ENCODE results near the gene THAP7.

THAP7 gene

DNA sequence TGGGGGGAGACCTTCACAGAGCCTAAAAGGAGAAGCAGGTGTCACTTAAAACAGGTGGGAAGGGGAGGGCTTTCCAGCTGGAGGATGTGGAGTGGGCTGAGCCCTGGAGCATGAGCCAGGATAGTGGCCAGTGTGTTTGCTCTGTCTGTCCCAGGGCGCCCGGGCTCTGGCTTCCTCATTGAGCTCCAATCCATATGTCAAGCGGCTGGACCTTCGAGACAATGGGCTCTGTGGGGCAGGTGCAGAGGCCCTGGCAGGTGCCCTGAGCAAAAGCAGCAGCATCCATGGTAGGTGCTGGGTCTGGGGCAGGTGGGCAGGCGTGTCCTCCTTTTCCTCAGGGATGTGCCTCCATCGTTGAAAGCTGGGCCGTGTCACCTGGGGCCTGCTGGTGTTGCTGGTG lies 45.8 kb upstream of the THAP7 start:
- TF ChIP-seq, protein P1, sequence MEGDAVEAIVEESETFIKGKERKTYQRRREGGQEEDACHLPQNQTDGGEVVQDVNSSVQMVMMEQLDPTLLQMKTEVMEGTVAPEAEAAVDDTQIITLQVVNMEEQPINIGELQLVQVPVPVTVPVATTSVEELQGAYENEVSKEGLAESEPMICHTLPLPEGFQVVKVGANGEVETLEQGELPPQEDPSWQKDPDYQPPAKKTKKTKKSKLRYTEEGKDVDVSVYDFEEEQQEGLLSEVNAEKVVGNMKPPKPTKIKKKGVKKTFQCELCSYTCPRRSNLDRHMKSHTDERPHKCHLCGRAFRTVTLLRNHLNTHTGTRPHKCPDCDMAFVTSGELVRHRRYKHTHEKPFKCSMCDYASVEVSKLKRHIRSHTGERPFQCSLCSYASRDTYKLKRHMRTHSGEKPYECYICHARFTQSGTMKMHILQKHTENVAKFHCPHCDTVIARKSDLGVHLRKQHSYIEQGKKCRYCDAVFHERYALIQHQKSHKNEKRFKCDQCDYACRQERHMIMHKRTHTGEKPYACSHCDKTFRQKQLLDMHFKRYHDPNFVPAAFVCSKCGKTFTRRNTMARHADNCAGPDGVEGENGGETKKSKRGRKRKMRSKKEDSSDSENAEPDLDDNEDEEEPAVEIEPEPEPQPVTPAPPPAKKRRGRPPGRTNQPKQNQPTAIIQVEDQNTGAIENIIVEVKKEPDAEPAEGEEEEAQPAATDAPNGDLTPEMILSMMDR (IDR thresholded peaks at IDR 0.05; ENCODE audit: low read length): no peak
- no peak for TF ChIP-seq EZH2 (IDR thresholded peaks at IDR 0.05; ENCODE audit: borderline replicate concordance, low read length)
- no peak overlapping the region for H3K9ac ChIP-seq (ENCODE audit: low read length)

DNA sequence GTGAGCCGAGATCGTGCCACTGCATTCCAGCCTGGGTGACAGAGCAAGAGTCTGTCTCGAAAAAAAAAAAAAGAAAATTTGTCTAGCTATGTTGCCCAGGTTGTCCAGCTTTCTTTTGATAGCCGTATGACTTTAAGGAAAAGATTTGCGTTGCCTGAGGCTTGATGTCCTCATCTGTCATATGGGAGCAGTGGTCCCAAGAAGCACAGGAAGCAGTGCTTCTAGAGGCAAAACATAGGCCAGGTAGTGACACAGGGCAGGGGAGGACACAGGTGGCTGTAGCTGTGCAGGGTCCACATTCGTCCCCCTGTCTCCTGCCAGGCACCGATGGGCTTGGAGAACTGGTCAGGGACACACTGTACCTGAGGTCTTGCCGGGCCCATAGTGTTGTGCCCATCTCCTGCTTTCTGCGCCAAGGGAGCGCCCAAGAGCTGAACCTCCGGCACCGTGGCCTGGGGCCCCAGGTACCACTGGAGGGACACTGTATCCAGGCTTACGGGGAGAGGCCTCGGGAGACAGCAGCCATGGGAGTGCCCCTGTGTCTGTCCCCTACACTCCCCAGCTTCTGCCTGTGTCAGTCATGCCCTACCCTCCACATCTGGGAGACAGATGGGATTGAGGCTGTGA lies 45.2 kb upstream of the THAP7 start:
- Histone ChIP-seq H3F3A (ENCODE audit: insufficient read depth, low read length) (no peaks in the 10 kb centered on the region), H3K27me3 (ENCODE audit: insufficient read depth, low read length) (0 out of 2 replicates have a peak, but pooled peaks cover 3% of the 10 kb centered on the region), H2AFZ (ENCODE audit: low read length) (no peak overlapping the region), H3K4me3 (ENCODE audit: low read depth, low read length, poor library complexity, severe bottlenecking) (no peak overlapping the region), H3K4me1 (ENCODE audit: insufficient read depth, low read length, severe bottlenecking) (peaks cover 6% of the 10 kb centered on the region), H3K9me3 (ENCODE audit: low read length) (no peaks in the 10 kb centered on the region), H3K36me3 (ENCODE audit: insufficient read depth, low read length) (no peaks in the 10 kb centered on the region), H3K9me2 (ENCODE audit: low read depth, low read length) (no peaks in the 10 kb centered on the region), H4K20me1 (ENCODE audit: insufficient read depth, low read length) (no peaks in the 10 kb centered on the region), H3K79me2 (ENCODE audit: insufficient read depth, low read length) (no peaks in the 10 kb centered on the region), H3K9ac (ENCODE audit: low read length) (no peak overlapping the region), H3K4me2 (ENCODE audit: low read length) (no peak overlapping the region), H3K27ac (ENCODE audit: low read depth, low read length, poor library complexity, severe bottlenecking) (no peak overlapping the region)
- TF ChIP-seq EZH2 (IDR thresholded peaks at IDR 0.05; ENCODE audit: borderline replicate concordance, low read length): no peak
- TF ChIP-seq, protein P1 (IDR thresholded peaks at IDR 0.05; ENCODE audit: low read length): no peak

More for the DNA sequence above, 45.8 kb upstream of the THAP7 start:
- H3K9me2 ChIP-seq (ENCODE audit: low read depth, low read length): no peaks in the 10 kb centered on the region
- no peak overlapping the region for H2AFZ ChIP-seq (ENCODE audit: low read length)
- peaks cover 6% of the 10 kb centered on the region for H3K4me1 ChIP-seq (ENCODE audit: insufficient read depth, low read length, severe bottlenecking)
- no peak overlapping the region for H3K27ac ChIP-seq (ENCODE audit: low read depth, low read length, poor library complexity, severe bottlenecking)
- no peak overlapping the region for H3K4me2 ChIP-seq (ENCODE audit: low read length)
- H4K20me1 ChIP-seq (ENCODE audit: insufficient read depth, low read length): no peaks in the 10 kb centered on the region
- H3K36me3 ChIP-seq (ENCODE audit: insufficient read depth, low read length): no peaks in the 10 kb centered on the region
- H3K79me2 ChIP-seq (ENCODE audit: insufficient read depth, low read length): no peaks in the 10 kb centered on the region
- no peak overlapping the region for H3K4me3 ChIP-seq (ENCODE audit: low read depth, low read length, poor library complexity, severe bottlenecking)
- H3K27me3 ChIP-seq (ENCODE audit: insufficient read depth, low read length): 0 out of 2 replicates have a peak, but pooled peaks cover 3% of the 10 kb centered on the region
- no peaks in the 10 kb centered on the region for H3F3A ChIP-seq (ENCODE audit: insufficient read depth, low read length)
- H3K9me3 ChIP-seq (ENCODE audit: low read length): no peaks in the 10 kb centered on the region

DNA sequence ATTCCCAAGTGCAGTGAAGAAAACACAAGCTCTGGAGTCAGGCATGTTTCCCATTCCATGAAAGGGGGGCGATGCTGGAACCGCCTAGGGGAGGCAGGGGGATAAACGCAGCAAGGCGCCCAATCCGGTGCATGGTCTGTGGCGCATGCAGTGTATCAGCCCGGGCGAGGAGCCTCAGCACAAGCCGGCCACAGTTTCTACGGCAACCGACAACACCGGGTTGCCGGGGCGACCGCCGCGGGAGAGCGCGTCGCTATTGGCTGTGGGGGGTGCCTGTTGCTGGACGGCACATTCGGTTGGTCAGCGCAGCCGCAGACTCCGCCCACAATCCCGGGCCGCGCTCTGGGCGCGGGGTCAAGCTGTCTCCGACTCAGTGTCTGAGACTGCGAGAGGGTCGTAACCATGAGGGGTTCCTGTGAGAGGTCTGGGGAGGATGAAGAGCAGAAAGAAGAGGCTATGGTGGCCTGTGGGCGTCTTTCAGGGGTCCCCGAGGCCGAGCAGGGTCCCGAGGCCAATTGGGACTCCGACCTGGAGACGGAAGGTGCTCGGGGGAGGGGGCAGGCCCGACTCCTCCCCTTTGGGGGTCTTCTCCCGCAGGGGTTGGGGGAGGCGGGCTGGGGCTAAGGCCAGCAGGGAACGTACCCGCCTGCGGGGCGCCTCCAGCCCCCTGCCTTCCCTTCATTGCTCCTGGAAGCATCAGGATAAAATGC lies 43.8 kb upstream of the THAP7 start, which contains the start of gene LRRC74B:
LRRC74B (plus strand) TSS at position 362 of the 710 bp plus-strand sequence; CDS start at position 403, 41 bp downstream.
- H2AFZ ChIP-seq (ENCODE audit: low read length): no peak within 1 kb of the TSS

More for the DNA sequence above, 43.8 kb upstream of the THAP7 start, which contains the start of gene LRRC74B:
- Histone ChIP-seq H3K36me3 (ENCODE audit: insufficient read depth, low read length) (no peaks in the 10 kb centered on the region), H3K27ac (ENCODE audit: low read depth, low read length, poor library complexity, severe bottlenecking) (no peak within 1 kb of the TSS), H4K20me1 (ENCODE audit: insufficient read depth, low read length) (no peaks in the 10 kb centered on the region), H3K27me3 (ENCODE audit: insufficient read depth, low read length) (no peaks in the 10 kb centered on the region), H3K4me1 (ENCODE audit: insufficient read depth, low read length, severe bottlenecking) (peaks cover 6% of the 10 kb centered on the region), H3K9me2 (ENCODE audit: low read depth, low read length) (no peaks in the 10 kb centered on the region), H3K4me3 (ENCODE audit: low read depth, low read length, poor library complexity, severe bottlenecking) (peak within 1 kb of the TSS; percentile 61), H3K4me2 (ENCODE audit: low read length) (peak within 1 kb of the TSS; percentile 91), H3K9ac (ENCODE audit: low read length) (no peak within 1 kb of the TSS), H3K79me2 (ENCODE audit: insufficient read depth, low read length) (no peaks in the 10 kb centered on the region), H3K9me3 (ENCODE audit: low read length) (no peaks in the 10 kb centered on the region), H3F3A (ENCODE audit: insufficient read depth, low read length) (no peaks in the 10 kb centered on the region)
- TF ChIP-seq, protein P1 (IDR thresholded peaks at IDR 0.05; ENCODE audit: low read length): no peak
- no peak for TF ChIP-seq EZH2 (IDR thresholded peaks at IDR 0.05; ENCODE audit: borderline replicate concordance, low read length)
